Retinal pigment epithelial cell (primary cell): ENCODE measurements around the gene MRM2.

Experiments used
- DNase-seq: peaks from one replicate; pipeline ENCODE4 v3.0.0-alpha.2; 2010; ENCODE audit warnings: low read depth
- H3K4me3 ChIP-seq: 2 replicates; pipeline ENCODE4 v1.5.1; 2011; ENCODE audit warnings: mild to moderate bottlenecking, low read length, control low read depth, moderate library complexity
- TF ChIP-seq, protein P1 (sequence below): conservative IDR thresholded peaks from 2 replicates; pipeline ENCODE4 v1.5.1; 2011; ENCODE audit warnings: low read depth, low read length, control low read depth, inconsistent platforms

MRM2 gene

DNA sequence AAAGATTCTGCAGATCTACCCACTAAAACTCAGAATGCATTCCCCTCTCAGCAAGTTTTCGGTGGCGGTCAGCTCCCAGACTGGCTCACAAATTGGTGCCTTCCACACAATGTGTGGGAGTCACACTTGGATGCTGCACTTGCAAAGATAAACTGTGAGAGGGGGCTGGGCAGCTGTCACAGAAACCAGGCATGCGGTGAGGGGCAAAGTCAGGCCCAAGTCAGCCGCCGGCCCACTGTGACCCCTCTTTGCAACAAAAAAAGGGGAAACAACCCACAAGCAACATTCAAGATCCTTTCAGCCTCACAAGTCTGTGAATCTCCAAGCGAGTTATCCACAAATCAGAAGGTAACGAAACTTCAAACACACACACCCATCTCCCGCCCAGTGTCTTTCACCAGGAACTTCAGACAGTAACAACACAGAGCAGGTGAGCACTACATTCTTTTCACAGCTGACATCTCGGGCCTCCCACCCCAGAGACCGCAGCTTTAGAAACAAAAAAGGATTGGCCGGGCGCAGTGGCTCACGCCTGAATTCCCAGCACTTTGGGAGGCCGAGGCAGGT, 40.3 kb upstream of the MRM2 start:
- no peak for DNase-seq
- no peak overlapping the region for H3K4me3 ChIP-seq
- TF ChIP-seq, protein P1, sequence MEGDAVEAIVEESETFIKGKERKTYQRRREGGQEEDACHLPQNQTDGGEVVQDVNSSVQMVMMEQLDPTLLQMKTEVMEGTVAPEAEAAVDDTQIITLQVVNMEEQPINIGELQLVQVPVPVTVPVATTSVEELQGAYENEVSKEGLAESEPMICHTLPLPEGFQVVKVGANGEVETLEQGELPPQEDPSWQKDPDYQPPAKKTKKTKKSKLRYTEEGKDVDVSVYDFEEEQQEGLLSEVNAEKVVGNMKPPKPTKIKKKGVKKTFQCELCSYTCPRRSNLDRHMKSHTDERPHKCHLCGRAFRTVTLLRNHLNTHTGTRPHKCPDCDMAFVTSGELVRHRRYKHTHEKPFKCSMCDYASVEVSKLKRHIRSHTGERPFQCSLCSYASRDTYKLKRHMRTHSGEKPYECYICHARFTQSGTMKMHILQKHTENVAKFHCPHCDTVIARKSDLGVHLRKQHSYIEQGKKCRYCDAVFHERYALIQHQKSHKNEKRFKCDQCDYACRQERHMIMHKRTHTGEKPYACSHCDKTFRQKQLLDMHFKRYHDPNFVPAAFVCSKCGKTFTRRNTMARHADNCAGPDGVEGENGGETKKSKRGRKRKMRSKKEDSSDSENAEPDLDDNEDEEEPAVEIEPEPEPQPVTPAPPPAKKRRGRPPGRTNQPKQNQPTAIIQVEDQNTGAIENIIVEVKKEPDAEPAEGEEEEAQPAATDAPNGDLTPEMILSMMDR = no peak

DNA sequence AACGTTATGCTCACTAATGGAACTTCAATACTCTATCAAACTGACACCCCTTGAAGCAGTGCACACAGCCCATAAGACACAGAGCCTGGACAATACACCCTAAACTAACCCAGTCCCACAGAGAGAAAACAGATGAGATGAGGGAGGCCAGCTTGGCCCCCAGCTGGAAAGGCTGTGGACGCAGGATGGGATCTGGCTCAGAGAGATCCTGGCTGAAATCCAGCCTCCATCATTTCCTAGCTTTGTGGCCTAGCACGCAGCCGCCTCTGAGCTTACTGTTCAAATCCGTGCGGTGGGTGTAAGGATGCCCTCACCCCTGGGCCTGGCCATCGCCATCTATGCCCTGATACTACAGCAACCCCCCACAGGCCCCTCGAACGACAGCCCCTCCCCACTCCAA, 39.5 kb upstream of the MRM2 start:
- no peak overlapping the region for H3K4me3 ChIP-seq
- DNase-seq = no peak
- TF ChIP-seq, protein P1 = no peak

DNA sequence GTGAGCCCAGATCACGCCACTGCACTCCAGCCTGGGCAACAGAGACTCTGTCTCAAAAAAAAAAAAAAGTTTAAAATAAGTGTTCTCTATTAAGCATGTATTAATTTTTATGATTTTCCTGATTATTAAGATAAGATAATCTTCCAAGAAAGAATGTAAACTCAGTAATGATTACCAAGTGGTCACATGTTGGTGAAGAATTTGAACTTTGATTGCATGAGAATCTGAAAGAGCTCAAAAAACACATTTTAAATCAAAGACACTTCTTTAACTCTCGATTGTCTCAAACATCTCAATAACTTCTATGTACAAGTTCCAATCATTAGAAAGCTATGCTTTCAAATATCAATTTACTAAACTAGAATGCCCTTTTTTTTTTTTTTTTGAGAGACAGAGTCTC, 38.4 kb upstream of the MRM2 start:
- TF ChIP-seq, protein P1 = no peak
- no peak for DNase-seq

DNA sequence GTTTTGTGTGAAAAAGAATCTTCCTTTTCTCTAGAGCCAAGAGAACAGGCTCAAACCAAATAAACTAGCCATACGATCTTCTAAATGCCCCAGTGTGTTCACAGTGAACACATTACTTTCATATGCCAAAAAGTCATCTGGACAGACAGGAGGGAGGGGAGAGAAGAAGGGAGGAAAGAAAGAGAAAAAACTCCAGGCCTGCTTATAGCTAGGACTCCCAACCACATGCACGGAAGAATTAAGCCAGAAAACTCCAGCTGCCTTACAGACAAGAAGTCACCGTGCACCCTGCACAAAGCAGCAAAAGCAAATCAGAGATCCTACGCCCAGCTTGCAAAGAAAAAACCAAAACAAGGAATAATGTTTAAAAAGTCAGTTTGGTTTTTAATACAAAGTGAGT, 37.9 kb upstream of the MRM2 start:
- no peak for DNase-seq
- H3K4me3 ChIP-seq = no peak overlapping the region
- TF ChIP-seq, protein P1 = no peak

More for the DNA sequence above, 38.4 kb upstream of the MRM2 start:
- H3K4me3 ChIP-seq = no peak overlapping the region

DNA sequence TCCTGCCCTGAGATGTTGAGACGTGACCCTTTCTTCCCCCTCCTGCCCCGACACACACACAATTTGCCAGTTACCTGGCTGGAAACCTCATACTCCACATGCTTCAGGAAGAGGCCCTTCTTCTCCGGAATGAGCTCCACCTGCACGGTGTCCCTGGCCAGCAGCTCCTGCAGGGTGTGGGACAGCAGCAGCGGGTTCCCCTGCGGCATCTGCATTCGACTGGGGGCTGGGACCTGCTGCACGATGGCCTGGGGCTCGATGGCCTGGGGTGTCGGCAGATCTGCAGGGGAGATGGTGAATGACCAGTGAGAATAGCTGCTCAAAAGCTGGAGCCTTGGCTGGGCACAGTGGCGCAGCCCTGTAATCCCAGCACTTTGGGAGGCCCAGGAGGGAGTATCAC, 36.0 kb upstream of the MRM2 start:
- H3K4me3 ChIP-seq = no peak overlapping the region
- no peak for DNase-seq
- TF ChIP-seq, protein P1 = no peak

DNA sequence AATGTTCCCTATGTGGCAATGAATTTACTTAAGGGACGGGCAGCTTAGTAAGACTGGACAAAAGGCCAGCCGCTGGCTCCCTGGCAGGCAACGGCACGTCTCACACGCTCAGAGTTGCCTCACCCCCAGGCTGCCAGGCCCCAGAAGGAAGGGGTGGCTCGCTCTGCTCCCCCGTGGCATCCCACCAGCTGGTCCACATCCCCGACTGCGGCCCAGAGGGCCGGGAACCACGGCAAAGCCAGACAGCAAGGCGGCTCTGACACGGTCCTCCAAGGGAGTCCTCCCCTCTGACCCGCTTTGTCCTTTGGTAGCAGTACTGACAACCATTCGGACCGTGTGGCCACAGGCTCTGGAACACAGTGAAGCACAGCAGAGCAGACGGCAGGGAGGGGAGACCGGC, 34.1 kb upstream of the MRM2 start:
- no peak overlapping the region for H3K4me3 ChIP-seq
- no peak for DNase-seq
- TF ChIP-seq, protein P1 = no peak

DNA sequence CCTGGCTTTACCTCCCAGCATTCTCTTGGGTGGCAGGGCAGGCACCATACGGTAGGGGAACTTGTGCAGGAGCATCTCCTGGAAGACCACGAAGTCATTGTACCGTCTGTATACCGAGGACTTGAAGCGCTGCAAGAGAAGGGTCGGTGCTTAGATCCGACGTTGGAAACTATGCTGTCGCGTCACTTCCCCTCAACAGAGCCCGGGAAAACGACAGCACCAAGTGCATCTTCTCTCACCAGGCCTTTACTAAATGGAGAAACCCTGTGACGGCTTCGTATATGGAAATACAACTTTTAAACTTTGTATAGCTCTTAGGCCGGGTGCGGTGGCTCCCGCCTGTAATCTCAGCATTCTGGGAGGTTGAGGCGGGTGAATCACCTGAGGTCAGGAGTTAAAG, 33.1 kb upstream of the MRM2 start:
- TF ChIP-seq, protein P1 = no peak
- DNase-seq = no peak

More for the DNA sequence above, 33.1 kb upstream of the MRM2 start:
- H3K4me3 ChIP-seq = no peak overlapping the region
